Measurements from ENCODE around the gene BRSK2.

The BRSK2 gene

GRCh38 chr11:1438261-1438966 lies 48.7 kb downstream of the BRSK2 start:
- DNase-seq = no peak

- DNase-seq = no peak
Measured at GRCh38 chr11:1438967-1439330, 49.2 kb downstream of the BRSK2 start.

- no peak for DNase-seq
Measured at GRCh38 chr11:1439341-1439740, 49.6 kb downstream of the BRSK2 start.

GRCh38 chr11:1440066-1440465 lies 50.3 kb downstream of the BRSK2 start:
- DNase-seq = no peak

GRCh38 chr11:1440496-1440895 lies 50.8 kb downstream of the BRSK2 start:
- DNase-seq = no peak

- DNase-seq = no peak
Measured at GRCh38 chr11:1442163-1442562, 52.4 kb downstream of the BRSK2 start.

GRCh38 chr11:1442807-1443366 lies 53.2 kb downstream of the BRSK2 start:
- no peak for DNase-seq

- DNase-seq = no peak
Measured at GRCh38 chr11:1443737-1444136, 54.0 kb downstream of the BRSK2 start.

GRCh38 chr11:1444321-1444720 lies 54.6 kb downstream of the BRSK2 start:
- no peak for DNase-seq

- DNase-seq = no peak
Measured at GRCh38 chr11:1444823-1445422, 55.2 kb downstream of the BRSK2 start.

GRCh38 chr11:1445741-1446445 lies 56.2 kb downstream of the BRSK2 start:
- DNase-seq = no peak

GRCh38 chr11:1446623-1447022 lies 56.9 kb downstream of the BRSK2 start:
- DNase-seq = no peak

GRCh38 chr11:1447845-1448825 lies 58.4 kb downstream of the BRSK2 start:
- no peak for DNase-seq

GRCh38 chr11:1448882-1449281 lies 59.1 kb downstream of the BRSK2 start:
- DNase-seq = no peak

GRCh38 chr11:1449490-1450243 lies 59.9 kb downstream of the BRSK2 start:
- DNase-seq = no peak

GRCh38 chr11:1450344-1450875 lies 60.7 kb downstream of the BRSK2 start:
- DNase-seq = no peak

- no peak for DNase-seq
Measured at GRCh38 chr11:1450949-1451710, 61.4 kb downstream of the BRSK2 start.

GRCh38 chr11:1451781-1452470 lies 62.2 kb downstream of the BRSK2 start:
- no peak for DNase-seq

- DNase-seq = no peak
Measured at GRCh38 chr11:1452744-1453143, 63.0 kb downstream of the BRSK2 start.

- DNase-seq = no peak
Measured at GRCh38 chr11:1453611-1454034, 63.9 kb downstream of the BRSK2 start.
